SU-DHL-6 (cell line): Measurements from ENCODE around the gene FAM107A.

ENCODE experiments used
- H2AFZ ChIP-seq: fragments of 200-600 bp; sonication (generic); 2 replicates; pipeline ENCODE4 v1.6.1; 2014; ENCODE audit warnings: low read depth, mild to moderate bottlenecking, moderate library complexity, mixed read lengths, antibody characterized with exemption, low read length; ENCODE audit not compliant: severe bottlenecking
- H3F3A ChIP-seq: fragments of 200-600 bp; shearing (Covaris generic); 2 replicates; pipeline ENCODE4 v1.6.0; 2016; ENCODE audit warnings: antibody characterized with exemption, mild to moderate bottlenecking; ENCODE audit not compliant: insufficient read depth
- H3K27ac ChIP-seq: fragments of 200-600 bp; sonication (generic); 2 replicates; pipeline ENCODE4 v1.5.1; 2016; ENCODE audit warnings: low read depth, mild to moderate bottlenecking, low read length, moderate library complexity, mixed read lengths
- H3K27me3 ChIP-seq: fragments of 200-600 bp; sonication (generic), shearing (Covaris generic); 2 replicates; pipeline ENCODE4 v1.6.0; 2014; ENCODE audit warnings: mild to moderate bottlenecking, low read length
- H3K36me3 ChIP-seq: fragments of 200-600 bp; sonication (generic); 2 replicates; pipeline ENCODE4 v1.6.1; 2014; ENCODE audit warnings: mild to moderate bottlenecking, low read length, mixed read lengths
- H3K4me2 ChIP-seq: fragments of 300-600, 200-600 bp; shearing (Covaris generic), sonication (generic); 2 replicates; pipeline ENCODE4 v1.6.0; 2014; ENCODE audit warnings: low read length, low read depth, mild to moderate bottlenecking; ENCODE audit not compliant: poor library complexity, severe bottlenecking
- H3K4me3 ChIP-seq: fragments of 200-600 bp; sonication (generic); 2 replicates; pipeline ENCODE4 v1.5.1; 2014; ENCODE audit warnings: antibody characterized with exemption, low read length, mild to moderate bottlenecking, mixed read lengths; ENCODE audit not compliant: insufficient read depth, poor library complexity, severe bottlenecking
- H3K79me2 ChIP-seq: fragments of 200-600 bp; sonication (generic); 2 replicates; pipeline ENCODE4 v1.6.1; 2014; ENCODE audit warnings: mild to moderate bottlenecking, low read length, moderate library complexity; ENCODE audit not compliant: insufficient read depth
- H3K9ac ChIP-seq: fragments of 200-600 bp; sonication (generic); 2 replicates; pipeline ENCODE4 v1.7.0; 2014; ENCODE audit warnings: mild to moderate bottlenecking, low read length
- H3K9me2 ChIP-seq: fragments of 200-600 bp; sonication (generic); replicated peaks from 2 replicates; pipeline ENCODE4 v1.6.1; 2014; ENCODE audit warnings: low read length; ENCODE audit not compliant: insufficient read depth
- H3K9me3 ChIP-seq: fragments of 200-600 bp; sonication (generic); 2 replicates; pipeline ENCODE4 v1.6.1; 2014; ENCODE audit warnings: low read length, mixed read lengths; ENCODE audit not compliant: insufficient read depth
- H4K20me1 ChIP-seq: fragments of 200-600 bp; sonication (generic); 2 replicates; pipeline ENCODE4 v1.6.1; 2014; ENCODE audit warnings: low read depth, mild to moderate bottlenecking, antibody characterized with exemption, low read length, moderate library complexity, mixed read lengths
- CTCF ChIP-seq: fragments of 200-600 bp; sonication (generic); IDR thresholded peaks from one replicate; pipeline ENCODE4 v1.5.1; 2017; ENCODE audit warnings: antibody characterized with exemption, mild to moderate bottlenecking, low read length, moderate library complexity; ENCODE audit not compliant: insufficient read depth, poor library complexity, severe bottlenecking
- EZH2phosphoT487 ChIP-seq: fragments of 200-600 bp; sonication (generic), shearing (Covaris generic); conservative IDR thresholded peaks from 2 replicates; pipeline ENCODE4 v1.6.1; 2018; ENCODE audit warnings: mild to moderate bottlenecking, antibody characterized with exemption, low read length, moderate library complexity, mixed read lengths

Gene FAM107A

DNA sequence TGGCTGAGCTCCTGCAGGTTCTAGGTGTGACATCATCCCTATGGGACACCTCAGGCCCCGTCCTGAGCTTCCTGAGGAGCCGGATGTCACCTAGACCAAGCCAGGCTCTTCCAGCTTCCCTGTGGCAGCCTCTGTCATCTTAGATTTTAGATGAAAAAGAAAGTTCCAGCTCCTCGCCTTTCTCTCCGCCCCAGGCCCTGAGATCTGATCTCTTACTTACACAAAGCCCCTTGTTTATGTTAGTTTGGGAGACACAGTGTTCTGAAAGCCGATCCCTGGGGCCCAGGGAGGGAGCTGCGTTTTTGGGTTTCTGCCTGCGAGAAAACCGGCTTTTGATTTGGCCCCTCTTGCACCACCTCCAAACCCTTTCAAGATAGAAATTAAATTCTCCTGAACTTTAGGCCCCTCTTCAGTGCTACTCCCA is 40.2 kb upstream of the FAM107A start:
- Histone ChIP-seq H3K27me3 (no peaks in the 10 kb centered on the region), H3K9me2 (no peaks in the 10 kb centered on the region), H4K20me1 (no peaks in the 10 kb centered on the region), H3K27ac (no peak overlapping the region), H3K9me3 (no peaks in the 10 kb centered on the region), H3F3A (no peaks in the 10 kb centered on the region), H3K36me3 (no peaks in the 10 kb centered on the region), H3K9ac (no peak overlapping the region), H3K79me2 (no peaks in the 10 kb centered on the region), H3K4me2 (no peak overlapping the region), H3K4me3 (no peak overlapping the region), H2AFZ (no peak overlapping the region)
- TF ChIP-seq CTCF (no peak), EZH2phosphoT487 (no peak)

- Histone ChIP-seq H3K9ac (no peak overlapping the region), H3K4me3 (no peak overlapping the region), H3K4me2 (no peak overlapping the region), H3K27ac (no peak overlapping the region), H4K20me1 (no peaks in the 10 kb centered on the region), H3K79me2 (no peaks in the 10 kb centered on the region), H3K36me3 (no peaks in the 10 kb centered on the region), H3K9me3 (no peaks in the 10 kb centered on the region), H2AFZ (no peak overlapping the region), H3K9me2 (no peaks in the 10 kb centered on the region), H3K27me3 (no peaks in the 10 kb centered on the region), H3F3A (no peaks in the 10 kb centered on the region)
- no peak for TF ChIP-seq CTCF
- no peak for TF ChIP-seq EZH2phosphoT487
These were observed 36.3 kb upstream of the FAM107A start for GRCh38 chr3:58613236-58614132.

DNA sequence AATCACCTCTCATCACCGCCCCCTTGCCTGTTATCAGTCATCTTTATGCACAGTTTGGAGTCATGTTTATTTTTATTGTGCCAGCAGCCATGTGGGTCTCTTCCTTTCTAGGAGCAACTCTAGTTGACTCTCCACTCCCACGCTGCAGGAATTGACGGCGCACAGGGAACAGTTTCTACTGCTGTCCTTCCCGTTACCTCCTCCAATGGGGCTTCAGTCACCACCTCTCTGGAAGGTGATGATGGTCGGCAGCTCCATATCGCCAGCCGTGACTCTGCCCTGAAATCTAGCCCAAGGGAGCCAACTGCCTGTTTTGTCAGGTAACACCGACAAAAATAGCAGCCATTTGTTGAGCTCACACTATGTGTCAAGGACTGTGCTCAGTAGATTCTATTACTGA is 35.6 kb upstream of the FAM107A start:
- no peaks in the 10 kb centered on the region for H3K36me3 ChIP-seq
- H3K27ac ChIP-seq: no peak overlapping the region
- H3K4me3 ChIP-seq: no peak overlapping the region
- H3K27me3 ChIP-seq: no peaks in the 10 kb centered on the region
- H2AFZ ChIP-seq: no peak overlapping the region
- H3K4me2 ChIP-seq: no peak overlapping the region
- no peaks in the 10 kb centered on the region for H4K20me1 ChIP-seq
- no peaks in the 10 kb centered on the region for H3K9me2 ChIP-seq
- no peaks in the 10 kb centered on the region for H3K79me2 ChIP-seq
- no peak overlapping the region for H3K9ac ChIP-seq
- no peaks in the 10 kb centered on the region for H3K9me3 ChIP-seq
- TF ChIP-seq CTCF (no peak), EZH2phosphoT487 (no peak)
- no peaks in the 10 kb centered on the region for H3F3A ChIP-seq
